Calu3 (cell line): ENCODE measurements around the gene PRSS1. TPM values are rescaled to one million over a fixed set of nuclear protein-coding genes. Genes with fewer than 3 reads are reported as not detected.
"Not testable (repeated sequence)": the region's sequence is repeated elsewhere in the genome, so short reads cannot be mapped to it uniquely, and the experiment has no call there.

Experiments used
- BruUV-seq: library from RNA; stranded (reverse); fragments of 400-500 nt; replicated peaks from 2 replicates; lab custom pipeline; 2021; lab: Mats Ljungman, UMichigan
- CTCF ChIA-PET: fragments of 300-600 bp; sonication (Branson Sonifier 250); formaldehyde crosslinking; loops from one replicate; lab custom pipeline; 2022; ENCODE audit warnings: antibody characterized with exemption; lab: Charles Lee
- DNase-seq: peaks from one replicate; pipeline ENCODE4 v3.0.0; 2022
- H3K27ac Mint-ChIP-seq: one replicate; pipeline ENCODE4 v1.8.0; 2022; ENCODE audit warnings: mixed read lengths; ENCODE audit not compliant: unreplicated experiment
- H3K27me3 Mint-ChIP-seq: one replicate; pipeline ENCODE4 v1.8.0; 2022; ENCODE audit warnings: mixed read lengths; ENCODE audit not compliant: unreplicated experiment
- H3K36me3 Mint-ChIP-seq: one replicate; pipeline ENCODE4 v1.8.0; 2022; ENCODE audit warnings: mild to moderate bottlenecking, moderate library complexity, mixed read lengths; ENCODE audit not compliant: insufficient read depth, unreplicated experiment
- H3K4me1 Mint-ChIP-seq: one replicate; pipeline ENCODE4 v1.8.0; 2022; ENCODE audit warnings: mild to moderate bottlenecking, low read depth, mixed read lengths; ENCODE audit not compliant: unreplicated experiment
- H3K4me3 Mint-ChIP-seq: one replicate; pipeline ENCODE4 v1.8.0; 2022; ENCODE audit warnings: mild to moderate bottlenecking, low read depth, moderate library complexity, mixed read lengths; ENCODE audit not compliant: unreplicated experiment
- H3K9me3 Mint-ChIP-seq: one replicate; pipeline ENCODE4 v1.8.0; 2022; ENCODE audit warnings: low read depth, mixed read lengths; ENCODE audit not compliant: unreplicated experiment
- intact Hi-C: fragments of 100-400 bp; cut with micrococcal nuclease; formaldehyde crosslinking; loops from one replicate; pipeline ENCODE4 v1.10.0; 2022; ENCODE audit not compliant: unreplicated experiment
- total RNA-seq: library from RNA; stranded (reverse); gene quantifications from 2 replicates; pipeline ENCODE4 v1.2.3, GENCODE V29; 2022
- TF ChIP-seq, protein P1 (sequence below): fragments of 200-600 bp; IDR thresholded peaks from one replicate; pipeline ENCODE4 v1.8.0; 2022; ENCODE audit warnings: antibody characterized with exemption; ENCODE audit not compliant: unreplicated experiment

PRSS1 gene
- total RNA-seq, 1 experiment from 2014 or later = 16.8 TPM

DNA sequence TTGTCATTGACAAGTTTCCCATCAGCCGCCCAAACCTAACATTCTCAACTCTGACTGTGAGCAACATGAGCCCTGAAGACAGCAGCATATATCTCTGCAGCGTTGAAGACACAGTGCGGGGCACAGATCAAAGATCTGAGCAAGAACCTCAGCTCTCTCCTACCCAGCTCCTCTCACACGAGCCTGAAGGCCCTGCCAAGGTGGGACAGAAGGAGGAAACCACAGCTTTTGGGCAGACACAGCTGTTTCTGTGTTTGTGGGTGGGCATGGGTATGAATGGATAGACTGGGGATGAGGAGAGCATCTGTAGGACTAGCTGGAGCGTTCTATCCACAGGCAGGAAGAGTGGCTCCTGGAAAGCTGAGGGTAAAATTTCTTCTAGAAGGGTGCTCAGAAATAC lies 8.5 kb upstream of the PRSS1 start:
- Mint-ChIP-seq H3K4me1 (no peaks in the 10 kb centered on the region), H3K9me3 (no peaks in the 10 kb centered on the region), H3K27me3 (peaks cover 44% of the 10 kb centered on the region), H3K36me3 (no peaks in the 10 kb centered on the region), H3K27ac (no peak overlapping the region), H3K4me3 (no peak overlapping the region)
- intact Hi-C loops = loop anchor here (1.0 kb wide), 1 partner anchor 43 kb away; no protein-coding TSS in a partner anchor
- no peak for DNase-seq
- CTCF ChIA-PET = interaction anchor here (1.6 kb wide), 1 partner anchor 43 kb away, joined by 7 read pairs; no protein-coding TSS in a partner anchor
- BruUV-seq = no TSS peak
- TF ChIP-seq, protein P1, sequence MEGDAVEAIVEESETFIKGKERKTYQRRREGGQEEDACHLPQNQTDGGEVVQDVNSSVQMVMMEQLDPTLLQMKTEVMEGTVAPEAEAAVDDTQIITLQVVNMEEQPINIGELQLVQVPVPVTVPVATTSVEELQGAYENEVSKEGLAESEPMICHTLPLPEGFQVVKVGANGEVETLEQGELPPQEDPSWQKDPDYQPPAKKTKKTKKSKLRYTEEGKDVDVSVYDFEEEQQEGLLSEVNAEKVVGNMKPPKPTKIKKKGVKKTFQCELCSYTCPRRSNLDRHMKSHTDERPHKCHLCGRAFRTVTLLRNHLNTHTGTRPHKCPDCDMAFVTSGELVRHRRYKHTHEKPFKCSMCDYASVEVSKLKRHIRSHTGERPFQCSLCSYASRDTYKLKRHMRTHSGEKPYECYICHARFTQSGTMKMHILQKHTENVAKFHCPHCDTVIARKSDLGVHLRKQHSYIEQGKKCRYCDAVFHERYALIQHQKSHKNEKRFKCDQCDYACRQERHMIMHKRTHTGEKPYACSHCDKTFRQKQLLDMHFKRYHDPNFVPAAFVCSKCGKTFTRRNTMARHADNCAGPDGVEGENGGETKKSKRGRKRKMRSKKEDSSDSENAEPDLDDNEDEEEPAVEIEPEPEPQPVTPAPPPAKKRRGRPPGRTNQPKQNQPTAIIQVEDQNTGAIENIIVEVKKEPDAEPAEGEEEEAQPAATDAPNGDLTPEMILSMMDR = no peak

- H3K27ac Mint-ChIP-seq, BruUV-seq, H3K4me1 Mint-ChIP-seq, DNase-seq, intact Hi-C loops, H3K9me3 Mint-ChIP-seq, H3K4me3 Mint-ChIP-seq, H3K36me3 Mint-ChIP-seq: not testable (repeated sequence)
- CTCF ChIA-PET = interaction anchor here (1.6 kb wide), 1 partner anchor 41 kb away, joined by 7 read pairs; no protein-coding TSS in a partner anchor
- H3K27me3 Mint-ChIP-seq = peaks cover 44% of the 10 kb centered on the region
These were observed 7.3 kb upstream of the PRSS1 start for GRCh38 chr7:142741932-142742331.

- DNase-seq = no peak
- intact Hi-C loops = no loop called here
- BruUV-seq = no TSS peak
- H3K27me3 Mint-ChIP-seq = peaks cover 46% of the 10 kb centered on the region
- CTCF ChIA-PET = interaction anchor here (0.5 kb wide), 1 partner anchor 296 kb away, joined by 3 read pairs; no protein-coding TSS in a partner anchor
- no peaks in the 10 kb centered on the region for H3K36me3 Mint-ChIP-seq
- H3K27ac Mint-ChIP-seq = no peak overlapping the region
- H3K4me3 Mint-ChIP-seq = no peak overlapping the region
- H3K9me3 Mint-ChIP-seq = no peaks in the 10 kb centered on the region
- TF ChIP-seq, protein P1 = no peak
- peaks cover 22% of the 10 kb centered on the region for H3K4me1 Mint-ChIP-seq
These were observed 4.1 kb upstream of the PRSS1 start for GRCh38 chr7:142745091-142745635.

DNA sequence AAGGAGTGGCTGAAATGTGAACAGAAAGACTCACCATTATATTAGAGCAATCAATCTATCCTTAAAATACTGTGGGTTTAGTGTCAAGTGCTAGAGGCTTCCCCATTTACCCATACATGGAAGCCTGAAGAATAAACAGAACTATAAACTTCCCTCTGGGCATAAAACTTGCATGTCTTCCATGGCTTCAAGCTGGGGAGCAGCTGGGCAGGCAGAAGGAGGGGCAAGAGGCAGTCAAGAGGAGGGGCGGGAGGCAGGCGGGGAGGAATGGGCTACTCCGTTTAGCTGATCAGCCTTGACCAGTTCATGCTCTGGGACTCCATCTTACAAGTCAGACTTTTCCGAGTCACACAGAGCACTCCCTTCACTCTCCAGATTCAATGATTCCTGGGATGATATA lies 3.5 kb upstream of the PRSS1 start:
- Mint-ChIP-seq H3K9me3 (no peaks in the 10 kb centered on the region), H3K4me1 (peaks cover 22% of the 10 kb centered on the region), H3K27ac (no peak overlapping the region), H3K36me3 (no peaks in the 10 kb centered on the region), H3K4me3 (no peak overlapping the region), H3K27me3 (peaks cover 43% of the 10 kb centered on the region)
- no TSS peak for BruUV-seq
- TF ChIP-seq, protein P1 = no peak
- DNase-seq = no peak
- intact Hi-C loops = no loop called here
- CTCF ChIA-PET = no interaction called here

DNA sequence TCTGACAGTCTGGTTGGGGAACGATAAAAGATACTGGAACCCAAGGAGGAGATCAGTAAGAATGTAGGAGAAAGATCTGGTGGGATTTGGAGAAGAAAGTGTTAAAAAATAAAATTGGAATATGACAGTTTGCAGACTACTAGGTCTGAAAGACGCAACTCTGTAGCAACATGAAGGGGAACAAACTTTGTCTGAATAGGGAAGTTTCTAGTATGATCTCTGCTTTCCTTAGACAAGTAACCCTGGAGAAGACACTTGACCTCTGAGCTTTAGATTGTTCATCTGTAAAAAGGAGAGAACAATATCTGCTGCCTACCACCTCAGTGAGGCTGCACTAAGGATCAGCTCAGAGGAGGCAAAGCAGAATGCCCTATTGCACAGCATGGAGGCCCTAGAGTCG lies 3.0 kb upstream of the PRSS1 start:
- no peaks in the 10 kb centered on the region for H3K9me3 Mint-ChIP-seq
- H3K4me1 Mint-ChIP-seq = peaks cover 22% of the 10 kb centered on the region
- DNase-seq = no peak
- H3K4me3 Mint-ChIP-seq = no peak overlapping the region
- TF ChIP-seq, protein P1 = no peak
- no peak overlapping the region for H3K27ac Mint-ChIP-seq
- intact Hi-C loops = no loop called here
- H3K27me3 Mint-ChIP-seq = peaks cover 43% of the 10 kb centered on the region
- no TSS peak for BruUV-seq
- no peaks in the 10 kb centered on the region for H3K36me3 Mint-ChIP-seq
- CTCF ChIA-PET = no interaction called here

DNA sequence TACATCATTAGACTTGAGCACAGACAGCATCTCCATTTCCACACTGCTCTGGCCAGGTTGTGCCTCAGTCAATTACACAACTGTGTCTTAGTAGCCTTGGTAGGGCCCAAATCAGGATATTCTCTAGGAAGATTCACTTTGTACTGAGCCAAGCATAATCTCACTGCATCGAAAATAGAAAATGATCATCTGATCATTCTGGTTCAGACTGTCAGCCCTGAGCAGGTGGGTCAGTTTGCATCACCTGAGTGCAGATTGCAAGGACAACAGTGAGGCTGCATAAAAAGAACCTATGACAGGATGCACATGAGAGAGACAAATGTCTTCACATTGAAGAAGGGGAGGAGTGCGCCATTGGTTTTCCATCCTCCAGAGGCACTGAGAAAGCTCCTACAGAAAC lies 862 bp upstream of the PRSS1 start:
- BruUV-seq, intact Hi-C loops, H3K9me3 Mint-ChIP-seq, H3K36me3 Mint-ChIP-seq, H3K4me3 Mint-ChIP-seq, DNase-seq: not testable (repeated sequence)
- Mint-ChIP-seq H3K4me1 (peaks cover 22% of the 10 kb centered on the region), H3K27me3 (peaks cover 56% of the 10 kb centered on the region), H3K27ac (peak overlapping the region; percentile 37)
- CTCF ChIA-PET = interaction anchor here (0.8 to 2.1 kb wide), 3 partner anchors 11 to 15 kb away, joined by 3 to 5 read pairs (median 4); no protein-coding TSS in a partner anchor
